DMS53 treated with DMSO at 0.1 percent for 48 hours (cell line): ENCODE measurements around the gene ZRANB1.
A peak's percentile ranks its signal among the peaks of the same experiment; 100 is the strongest.
"Not testable (repeated sequence)": the region's sequence is repeated elsewhere in the genome, so short reads cannot be mapped to it uniquely, and the experiment has no call there.

ENCODE experiments used
- DNase-seq: peaks from one replicate; lab custom pipeline; 2025; ENCODE audit not compliant: unreplicated experiment; lab: John Stamatoyannopoulos, UW

ZRANB1 gene

DNA sequence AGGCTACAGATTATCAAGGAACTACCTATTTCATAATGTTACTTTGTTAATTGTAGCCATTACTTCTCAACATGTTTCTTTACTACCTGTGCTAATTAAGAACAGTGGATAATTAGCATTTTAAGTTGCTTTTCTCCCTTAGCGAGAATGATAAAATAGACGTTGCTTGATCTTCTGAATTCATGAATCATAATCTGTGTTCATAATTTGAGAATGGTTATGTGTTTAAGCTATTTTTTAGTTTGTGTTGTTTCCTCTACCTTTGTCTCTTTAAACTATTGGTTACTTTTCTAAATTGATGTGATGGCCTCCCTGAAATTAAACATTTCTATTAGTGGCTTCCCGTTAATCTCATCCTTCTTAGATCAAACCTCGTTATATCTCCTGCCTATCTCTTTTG is at the start of gene ZRANB1:
ZRANB1 (plus strand) TSS at position 301 of the 400 bp plus-strand sequence. CDS start 371 bp downstream, outside the sequence.
- DNase-seq, result no peak

DNA sequence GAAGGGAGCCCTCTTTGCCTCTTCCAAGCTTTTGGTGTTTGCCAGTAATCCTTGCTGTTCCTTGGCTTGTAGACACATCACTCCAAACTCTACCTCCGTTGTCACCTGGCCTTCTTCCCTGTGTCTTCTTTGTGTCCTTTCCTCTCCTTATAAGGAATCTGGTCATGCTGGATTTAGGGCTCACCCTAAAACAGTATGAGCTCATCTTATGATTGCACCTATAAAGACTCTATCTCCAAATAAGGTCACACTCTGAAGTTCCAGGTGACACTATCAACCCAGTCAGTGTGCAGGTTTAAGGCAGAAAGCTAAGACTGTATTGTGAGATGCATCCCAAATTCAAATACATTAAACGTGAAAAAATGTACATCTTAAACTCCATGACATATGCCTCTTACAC is 49.0 kb upstream of the ZRANB1 start:
- no peak for DNase-seq

DNA sequence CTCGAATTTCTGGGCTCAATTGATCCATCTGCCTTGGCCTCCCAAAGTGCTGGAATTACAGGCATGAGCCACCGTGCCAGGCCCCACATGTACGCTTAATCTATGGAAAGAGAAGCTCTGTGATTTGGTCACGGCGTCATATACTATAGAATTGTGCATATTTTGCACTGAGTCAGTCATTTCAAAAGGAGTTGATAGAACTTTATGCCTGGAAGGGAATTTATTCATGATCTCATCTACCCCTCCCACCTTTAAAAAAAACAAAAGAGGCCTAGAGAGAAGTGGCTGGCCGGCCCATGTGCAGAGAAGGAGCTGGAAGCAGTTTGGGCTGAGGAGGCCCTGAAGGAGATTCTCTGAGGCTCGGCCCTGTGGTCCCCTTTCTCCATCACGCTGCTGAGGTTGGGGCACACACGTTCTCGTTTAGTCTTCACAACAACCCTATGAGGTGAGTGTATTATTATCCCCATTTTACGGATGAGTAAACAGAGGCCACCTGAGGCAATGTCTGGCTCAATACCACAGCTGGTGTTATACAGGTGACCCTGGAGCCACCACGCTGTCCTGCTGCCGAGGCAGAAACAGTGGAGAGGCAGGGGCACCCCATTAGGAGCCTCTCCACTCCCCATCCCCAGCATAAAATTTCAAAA is 47.2 kb upstream of the ZRANB1 start:
- no peak for DNase-seq

DNA sequence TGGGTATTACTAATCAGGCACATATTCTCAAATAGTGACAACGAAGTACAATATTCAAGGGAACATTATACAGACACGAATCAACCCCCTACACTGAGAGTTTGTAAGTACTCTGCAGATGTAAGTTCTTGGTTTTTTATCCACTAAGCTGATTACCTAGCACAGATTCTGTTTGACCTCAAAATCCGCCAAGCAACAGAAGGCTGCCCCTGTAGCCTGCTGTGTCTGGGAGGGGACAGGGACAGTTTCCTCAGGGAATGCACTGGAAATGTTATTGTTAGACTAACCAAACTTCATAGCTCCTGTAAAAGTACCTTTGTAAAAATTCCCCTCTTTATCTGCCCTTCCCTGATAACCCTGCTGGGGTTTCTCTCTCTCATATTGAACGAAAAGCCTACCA is 45.2 kb upstream of the ZRANB1 start:
- DNase-seq, result no peak

DNA sequence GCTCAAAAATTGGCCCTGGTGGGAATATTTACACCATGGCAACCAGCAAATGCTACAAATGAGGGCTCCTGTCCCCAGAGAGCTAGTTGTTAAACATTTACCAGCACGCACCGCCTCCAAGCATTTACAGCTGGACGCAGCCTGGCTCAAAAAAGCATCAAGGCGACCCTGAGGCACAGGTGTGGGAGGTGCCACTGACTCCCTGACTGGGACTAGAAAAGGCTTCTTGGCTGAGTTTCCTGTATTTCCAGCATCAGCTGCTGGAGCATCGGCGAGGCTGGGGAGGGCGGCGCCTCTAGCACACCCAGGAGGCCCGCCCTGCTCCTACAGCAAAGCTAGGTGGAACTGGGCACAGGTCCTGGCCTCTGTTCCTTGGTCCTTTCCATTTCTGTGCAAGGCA is 43.5 kb upstream of the ZRANB1 start:
- peak; percentile 41 for DNase-seq

DNA sequence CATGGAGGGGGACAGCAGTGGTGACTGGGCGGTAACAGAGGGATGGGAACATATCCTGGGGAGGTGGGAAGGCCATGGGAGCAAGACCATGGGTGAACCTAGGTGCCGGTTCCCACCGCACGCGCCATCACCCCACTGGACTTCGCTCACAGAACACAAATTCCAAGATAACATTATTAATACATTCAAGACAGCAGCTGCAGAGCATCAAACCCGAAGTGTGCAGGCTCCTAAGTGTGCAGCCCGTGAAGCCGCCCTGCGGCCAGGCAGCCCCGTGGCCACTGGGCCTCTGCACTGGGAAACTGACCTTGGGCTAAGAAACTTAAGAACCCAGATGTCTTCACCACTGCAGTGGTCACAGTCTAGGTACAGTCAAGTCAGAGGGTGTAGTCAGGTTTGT is 42.8 kb upstream of the ZRANB1 start:
- DNase-seq, result no peak

DNA sequence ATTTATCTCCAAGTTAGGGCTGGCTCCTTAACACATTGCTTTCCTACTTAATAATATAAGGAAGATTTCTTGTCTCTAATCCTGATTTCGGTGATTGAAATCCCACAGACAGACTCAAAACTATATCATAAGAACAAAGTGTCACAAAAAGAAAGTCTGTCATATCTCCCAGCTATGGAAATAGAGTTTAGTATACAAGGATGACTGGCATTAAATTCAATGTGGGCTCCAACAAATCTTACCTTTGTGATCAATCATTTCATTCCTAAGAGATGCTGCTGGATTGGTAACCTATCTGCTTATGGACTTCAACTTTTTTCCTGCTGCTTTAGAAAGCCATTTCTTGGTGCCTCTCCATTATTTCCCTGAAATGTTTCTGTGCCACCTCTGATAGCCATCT is 39.5 kb upstream of the ZRANB1 start:
- no peak for DNase-seq

DNA sequence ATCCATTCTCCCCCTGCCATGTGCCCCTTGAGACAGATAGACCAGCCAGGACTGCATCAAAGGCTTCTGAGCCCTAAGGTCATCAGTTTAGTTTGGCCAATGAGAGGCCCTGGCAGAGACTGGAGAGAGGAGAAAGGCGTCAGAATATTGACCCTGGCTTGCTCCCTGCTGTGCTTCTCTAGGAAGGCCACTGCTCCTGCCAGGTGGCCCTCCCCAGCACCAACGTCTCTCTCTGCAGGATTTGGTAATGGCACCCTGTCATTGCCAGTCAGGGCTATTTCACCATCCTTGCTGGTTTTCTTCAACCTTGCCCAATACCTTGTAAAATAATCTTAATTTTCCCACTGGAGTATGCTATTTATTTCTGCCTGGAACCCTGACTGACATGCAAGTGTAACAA is 38.8 kb upstream of the ZRANB1 start:
- DNase-seq, result no peak

DNA sequence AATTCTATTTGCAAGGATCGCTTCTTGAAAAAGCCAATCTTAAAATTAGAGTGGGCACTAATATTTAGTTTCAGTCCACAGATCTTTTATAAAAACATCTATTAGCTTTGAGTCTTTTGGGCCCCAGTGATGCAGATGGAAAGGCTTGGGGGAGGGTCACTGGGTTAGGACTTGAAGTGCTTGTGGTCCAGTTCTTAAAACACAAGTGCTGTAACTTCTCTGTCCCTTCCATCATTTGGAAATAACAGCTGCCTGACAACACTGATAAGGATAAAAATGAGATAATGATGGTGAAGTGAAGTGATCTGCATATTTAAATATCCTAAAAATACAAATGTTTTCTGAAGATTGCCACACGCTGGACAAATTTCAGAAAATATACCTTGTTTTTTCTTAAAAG is 37.1 kb upstream of the ZRANB1 start:
- no peak for DNase-seq

DNA sequence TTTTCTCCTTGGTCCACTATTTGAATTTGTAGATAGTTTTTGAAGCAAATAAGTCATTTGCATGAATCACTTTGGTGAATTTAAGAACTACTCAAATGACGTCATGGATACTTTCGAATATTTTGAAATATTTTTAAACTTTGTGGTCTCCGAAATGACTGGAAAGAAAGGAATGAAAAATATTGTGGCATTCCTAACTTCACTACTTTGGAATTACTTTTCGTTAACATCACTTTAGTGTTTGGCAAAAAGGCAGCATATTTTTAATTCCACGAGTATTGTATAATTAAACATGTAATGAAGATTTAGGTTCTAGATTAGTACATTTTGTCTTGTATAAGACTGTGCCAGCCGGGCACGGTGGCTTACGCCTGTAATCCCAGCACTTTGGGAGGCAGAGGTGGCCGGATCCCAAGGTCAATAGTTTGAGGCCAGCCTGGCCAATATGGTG is 35.3 kb upstream of the ZRANB1 start:
- DNase-seq, result no peak

DNA sequence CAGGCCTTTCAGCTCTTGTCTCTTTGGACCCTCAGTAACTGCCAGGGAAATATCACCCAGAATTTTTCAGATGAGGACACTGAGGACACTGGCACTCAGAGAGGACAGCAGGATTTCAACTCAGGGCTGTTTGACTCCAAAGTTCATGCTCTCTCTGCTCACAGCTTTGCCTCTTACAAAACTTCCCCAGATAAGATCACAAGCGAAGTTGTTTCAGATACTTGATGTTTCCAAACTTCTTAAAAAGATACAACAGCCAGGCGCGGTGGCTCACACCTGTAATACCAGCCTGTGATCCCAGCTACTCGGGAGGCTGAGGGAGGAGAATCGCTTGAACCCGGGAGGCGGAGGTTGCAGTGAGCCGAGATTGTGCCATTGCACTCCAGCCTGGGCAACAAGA is 32.4 kb upstream of the ZRANB1 start:
- DNase-seq, result no peak

DNA sequence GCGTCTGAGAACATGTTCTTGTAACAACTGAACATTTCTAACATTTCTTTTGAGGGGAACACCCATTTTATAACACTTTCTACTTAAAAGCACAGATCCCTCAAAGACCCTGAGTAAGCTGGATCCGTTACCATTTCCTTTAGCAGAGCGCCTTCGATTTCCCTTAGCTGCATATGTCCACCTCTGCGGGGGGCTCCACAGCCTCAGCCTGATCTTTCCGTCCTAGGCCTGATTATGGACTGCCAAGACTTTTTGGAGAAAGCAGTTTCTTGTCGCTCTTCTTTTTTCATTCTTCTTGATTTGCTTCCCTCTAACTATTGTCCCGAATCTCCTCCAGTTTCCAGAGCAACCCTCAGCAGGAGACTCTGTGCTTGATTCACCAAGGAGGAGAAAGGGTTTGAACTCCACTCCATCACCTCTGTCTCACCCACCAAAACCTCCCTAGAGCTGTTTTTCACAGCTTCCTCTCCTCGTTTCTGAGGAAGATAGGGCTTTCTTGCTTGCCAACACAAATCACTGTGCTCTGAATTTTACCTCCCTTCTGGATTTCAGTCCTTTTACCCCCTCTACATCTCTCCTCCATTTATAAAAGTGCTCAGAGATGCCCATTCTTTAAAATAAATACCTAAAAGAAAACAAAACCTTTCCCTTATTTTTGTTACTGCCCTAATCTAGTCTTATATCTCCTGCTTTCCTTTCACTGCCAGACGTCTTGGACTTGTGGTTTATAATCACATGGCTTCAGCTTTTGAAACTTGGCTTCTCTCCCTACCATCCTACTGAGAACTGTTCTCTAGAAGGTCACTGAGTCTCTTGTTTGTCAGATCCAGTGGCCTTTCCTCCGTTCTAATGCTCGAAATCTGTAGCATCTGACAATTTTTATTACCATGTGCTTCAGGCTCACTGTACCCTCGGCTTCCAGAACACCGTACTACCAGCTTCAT is 30.5 kb upstream of the ZRANB1 start:
- DNase-seq, result no peak

DNA sequence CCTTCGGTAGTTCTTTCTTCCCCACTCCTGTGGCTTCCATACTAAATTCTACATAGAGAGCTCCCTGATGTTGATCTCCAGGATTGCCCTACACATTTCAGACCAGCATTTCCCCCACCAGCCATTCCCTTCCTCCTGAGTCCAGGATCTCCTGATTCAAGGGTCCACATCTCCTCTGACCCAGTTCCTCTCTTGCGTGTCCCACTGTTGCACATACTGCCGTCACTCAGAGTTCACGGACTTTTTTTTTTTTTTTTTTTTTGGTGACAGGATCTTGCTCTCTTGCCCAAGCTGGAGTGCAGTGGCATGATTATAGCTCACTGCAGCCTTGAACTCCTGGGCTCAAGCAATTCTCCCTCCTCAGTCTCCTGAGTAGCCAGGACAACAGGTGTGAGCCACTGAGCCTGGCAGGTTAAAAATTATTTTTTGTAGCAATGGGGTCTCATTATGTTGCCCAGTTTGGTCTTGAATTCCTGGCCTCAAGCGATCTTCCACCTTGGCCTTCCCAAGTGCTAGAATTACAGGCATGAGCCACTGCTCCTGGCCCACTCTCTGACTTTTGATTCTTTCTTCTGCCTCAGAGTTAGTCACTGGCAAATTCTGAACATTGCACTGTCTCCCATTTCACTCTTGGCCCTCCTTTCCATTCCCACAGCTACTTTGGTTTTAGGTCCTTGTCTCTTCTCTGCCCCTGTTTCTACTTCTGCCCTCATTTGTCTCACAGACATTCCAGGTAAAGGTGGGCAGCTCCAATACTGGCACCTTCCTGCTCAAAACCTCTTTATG is 29.6 kb upstream of the ZRANB1 start:
- DNase-seq, result no peak

DNA sequence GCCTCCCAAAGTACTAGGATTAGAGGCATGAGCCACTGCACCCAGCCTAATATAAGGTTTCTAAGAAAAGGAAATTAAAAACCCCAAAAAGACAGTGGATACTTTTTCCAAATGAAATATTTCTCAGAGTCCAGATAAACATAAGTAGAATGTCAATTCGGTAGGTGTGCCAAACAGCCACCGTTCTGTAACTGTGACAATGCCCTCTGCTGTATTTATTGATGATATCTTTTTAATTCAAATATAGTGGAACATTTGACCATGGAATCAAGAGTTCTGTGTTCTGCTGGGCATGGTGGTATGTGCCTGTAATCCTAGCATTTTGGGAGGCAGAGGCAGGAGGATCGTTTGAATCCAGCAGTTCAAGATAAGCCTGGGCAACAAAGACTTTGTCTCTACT is 28.8 kb upstream of the ZRANB1 start:
- DNase-seq, result no peak

DNA sequence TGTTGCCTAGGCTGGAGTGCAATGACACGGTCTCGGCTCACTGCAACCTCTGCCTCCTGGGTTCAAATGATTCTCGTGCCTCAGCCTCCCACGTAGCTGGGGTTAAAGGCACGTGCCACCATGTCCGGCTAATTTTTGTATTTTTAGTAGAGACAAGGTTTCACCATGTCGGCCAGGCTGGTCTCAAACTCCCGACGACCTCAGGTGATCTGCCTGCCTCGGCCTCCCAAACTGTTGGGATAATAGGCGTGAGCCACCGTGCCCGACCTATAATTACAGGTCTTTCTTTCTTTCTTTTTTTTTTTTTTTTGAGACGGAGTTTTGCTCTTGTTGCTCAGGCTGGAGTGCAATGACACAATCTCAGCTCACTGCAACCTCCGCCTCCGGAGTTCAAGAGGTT is 27.5 kb upstream of the ZRANB1 start:
- not testable (repeated sequence) for DNase-seq

DNA sequence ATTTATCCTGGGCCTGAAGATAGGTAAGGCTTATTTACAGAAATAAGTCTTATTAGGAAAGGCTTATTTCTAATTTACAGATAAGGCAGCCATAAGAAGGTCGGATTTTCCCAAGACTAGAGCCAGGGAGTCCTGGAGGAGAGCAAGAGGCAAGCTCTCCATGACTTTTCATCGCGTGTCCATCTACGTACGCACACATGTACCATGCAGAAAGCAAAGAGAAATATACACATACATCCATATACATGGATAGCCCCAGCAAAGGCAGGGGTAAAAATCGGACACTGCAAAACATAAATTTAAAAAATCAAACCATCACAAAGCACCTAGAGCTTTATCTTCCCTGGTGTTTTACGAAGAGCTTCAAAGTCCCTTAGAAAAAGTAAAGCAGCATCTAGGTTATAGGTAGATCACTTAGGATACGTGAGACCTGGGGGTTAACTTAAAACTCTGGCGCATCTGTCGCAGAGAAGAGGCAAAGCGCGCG is 25.8 kb upstream of the ZRANB1 start:
- DNase-seq, result peak; percentile 27

DNA sequence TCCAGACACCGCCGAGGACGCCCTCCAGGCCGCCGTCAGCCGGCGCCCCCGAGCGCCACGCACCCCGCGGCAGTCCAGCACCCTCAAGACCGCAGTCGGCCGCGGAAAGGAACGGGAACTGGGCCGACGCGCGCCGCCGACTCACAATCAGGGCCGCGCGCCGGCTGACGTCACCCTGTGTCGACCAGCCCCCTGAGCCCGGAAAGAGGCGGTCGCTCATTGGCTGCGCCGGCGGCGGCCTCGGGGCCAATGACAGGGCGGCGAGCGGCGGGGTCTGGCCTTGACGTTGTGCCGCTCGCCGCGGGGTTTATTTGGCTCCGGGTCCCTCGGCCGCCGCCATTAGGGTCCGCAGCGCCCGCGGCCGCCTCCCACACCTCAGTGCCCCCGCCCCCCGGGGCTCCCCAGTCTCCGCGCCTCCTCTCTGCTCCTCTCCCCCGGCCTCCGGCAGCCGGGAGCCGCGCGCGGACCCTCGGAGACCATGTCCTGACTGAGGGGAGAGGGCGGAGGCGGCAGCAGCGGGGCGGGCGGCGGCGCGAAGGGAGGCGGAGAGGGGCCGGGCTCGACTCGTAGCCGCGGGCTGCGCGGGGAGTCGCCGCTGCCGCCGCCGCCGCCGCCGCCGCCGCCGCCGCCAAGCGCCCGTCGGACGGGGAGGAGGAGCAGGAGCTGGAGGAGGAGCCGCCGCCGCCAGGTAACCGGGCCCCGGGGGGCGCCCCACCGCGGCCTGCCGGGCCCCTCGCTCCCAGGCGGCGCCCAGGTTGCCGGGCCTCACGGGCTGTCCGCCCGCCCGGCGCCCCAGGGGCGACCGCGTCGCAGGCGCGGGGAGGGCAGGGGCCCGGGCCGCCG is 25.1 kb upstream of the ZRANB1 start:
- peak; percentile 78 for DNase-seq

DNA sequence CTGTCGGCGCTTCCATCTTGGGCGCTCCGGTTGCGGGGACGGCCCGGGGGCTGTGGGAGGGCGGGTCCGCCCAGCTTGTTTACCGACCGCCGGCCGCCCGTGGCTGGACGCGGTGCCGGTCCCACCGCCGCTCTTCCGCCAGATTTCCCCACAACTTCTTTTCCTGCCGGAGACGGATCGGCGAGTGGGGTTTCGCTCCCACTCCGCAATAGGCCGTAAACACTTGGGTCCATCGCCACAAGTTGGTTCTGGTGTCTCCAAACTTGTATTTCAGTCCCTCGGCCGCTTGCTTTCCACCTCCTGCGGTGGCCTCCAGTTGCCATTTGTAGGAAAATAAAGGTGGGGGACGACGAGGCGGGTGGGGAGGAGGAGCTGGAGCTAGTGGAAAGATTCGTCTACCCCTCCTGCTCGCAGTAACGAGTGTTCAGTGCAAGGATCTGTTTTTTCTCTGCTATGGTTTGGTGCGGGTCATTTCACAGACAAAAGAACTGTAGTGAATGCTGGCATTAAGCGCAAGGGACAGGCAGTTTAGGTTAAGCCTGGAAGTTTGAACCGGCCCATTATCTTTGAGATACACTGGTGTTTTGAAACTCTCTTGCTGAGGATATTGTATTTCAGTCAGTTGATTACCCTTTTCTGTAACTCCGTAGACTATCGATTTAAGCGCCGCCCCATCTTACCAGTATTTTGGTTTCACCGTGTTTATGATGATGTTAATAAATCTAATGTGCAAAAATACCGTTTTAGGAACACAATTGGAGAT is 24.3 kb upstream of the ZRANB1 start:
- peak; percentile 27 for DNase-seq

DNA sequence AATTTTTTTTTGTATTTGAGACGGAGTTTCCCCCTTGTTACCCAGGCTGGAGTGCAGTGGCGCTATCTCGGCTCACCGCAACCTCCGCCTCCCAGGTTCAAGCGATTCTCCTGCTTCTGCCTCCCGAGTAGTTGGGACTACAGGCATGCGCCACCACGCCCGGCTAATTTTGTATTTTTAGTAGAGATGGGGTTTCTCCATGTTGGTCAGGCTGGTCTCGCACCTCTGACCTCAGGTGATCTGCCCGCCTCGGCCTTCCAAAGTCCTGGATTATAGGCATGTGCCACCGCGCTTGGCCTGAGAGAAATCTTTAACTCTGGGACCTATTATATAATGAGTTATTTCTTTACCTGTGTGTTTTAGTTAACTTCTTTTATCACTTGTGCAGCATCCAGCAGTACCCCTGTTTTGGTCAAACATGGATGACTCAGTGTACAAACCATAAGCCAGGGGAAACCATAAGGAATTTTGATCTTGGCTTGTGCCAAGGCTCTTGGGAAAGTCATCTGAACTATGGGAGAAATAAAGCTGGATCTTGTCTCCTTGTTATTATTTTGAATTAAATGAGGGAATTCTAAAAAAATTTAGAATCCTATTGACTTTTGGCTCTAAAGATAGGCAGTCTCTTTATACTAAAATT is 23.6 kb upstream of the ZRANB1 start:
- DNase-seq, result no peak
